ENCODE measurements around the gene SCGB1D4.

The SCGB1D4 gene

DNA sequence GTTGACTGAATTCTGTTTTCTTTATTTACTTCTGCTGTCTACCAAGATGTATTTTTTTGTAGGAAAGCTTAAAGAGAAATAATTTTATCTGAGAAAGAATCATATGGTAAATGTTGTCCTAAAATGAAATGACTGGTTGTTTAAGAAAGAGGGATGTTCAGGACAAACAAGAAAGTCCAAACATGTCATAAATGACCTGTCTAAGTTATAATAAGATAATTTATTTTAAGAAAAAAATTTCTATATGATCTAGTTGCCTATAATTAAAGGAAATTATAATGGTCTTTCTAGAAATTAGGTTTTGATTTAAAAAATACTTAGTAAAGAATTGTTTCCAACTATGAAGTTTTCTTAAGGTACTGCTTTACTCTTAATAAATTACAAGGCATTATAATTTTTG lies 18.4 kb downstream of the SCGB1D4 start:
- Histone ChIP-seq H3K9ac (ENCODE audit: low read depth in 1 of 2, low read length in 2 of 2) (no peak overlapping the region), H3K4me3 (ENCODE audit: low read depth in 1 of 2, low read length in 2 of 2) (no peak overlapping the region), H3K27me3 (ENCODE audit: control insufficient read depth in 1 of 2, insufficient read depth in 2 of 2, low read length in 2 of 2) (no peaks in the 10 kb centered on the region), H3K36me3 (ENCODE audit: control insufficient read depth in 1 of 2, insufficient read depth in 2 of 2, low read length in 2 of 2) (no peaks in the 10 kb centered on the region), H3K27ac (ENCODE audit: low read depth, low read length) (no peak overlapping the region), H3K4me1 (ENCODE audit: control insufficient read depth in 1 of 2, insufficient read depth in 2 of 2, low read length in 2 of 2) (no peaks in the 10 kb centered on the region), H3K9me3 (ENCODE audit: control insufficient read depth in 1 of 2, low read length in 2 of 2) (no peaks in the 10 kb centered on the region)

DNA sequence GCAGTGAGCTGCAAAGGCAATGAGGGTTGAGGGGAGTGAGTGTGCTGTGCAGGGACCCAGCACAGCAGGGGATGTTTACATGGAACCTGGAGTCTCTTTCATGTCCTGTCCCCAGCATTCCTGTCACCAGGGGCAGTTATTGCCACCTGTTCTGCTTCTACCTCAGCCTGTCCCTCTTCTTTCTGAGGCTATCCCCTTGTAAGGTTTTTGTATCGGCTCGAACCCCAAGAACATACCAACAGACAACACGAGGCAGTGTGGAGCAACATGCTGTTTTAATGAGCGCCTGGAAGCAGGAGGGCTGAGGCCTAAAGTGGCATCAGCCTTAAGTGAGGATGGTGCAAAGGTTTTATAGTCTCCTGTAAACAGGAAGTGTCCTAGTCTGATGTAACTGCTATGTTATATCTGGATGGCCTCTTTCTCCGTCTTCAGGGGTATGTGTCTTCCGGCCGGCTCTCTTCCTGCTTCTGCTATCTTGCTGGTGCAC lies 25.0 kb downstream of the SCGB1D4 start:
- Histone ChIP-seq H3K9me3 (ENCODE audit: control insufficient read depth in 1 of 2, low read length in 2 of 2) (no peaks in the 10 kb centered on the region), H3K36me3 (ENCODE audit: control insufficient read depth in 1 of 2, insufficient read depth in 2 of 2, low read length in 2 of 2) (no peaks in the 10 kb centered on the region), H3K27me3 (ENCODE audit: control insufficient read depth in 1 of 2, insufficient read depth in 2 of 2, low read length in 2 of 2) (no peaks in the 10 kb centered on the region), H3K9ac (ENCODE audit: low read depth in 1 of 2, low read length in 2 of 2) (no peak overlapping the region), H3K27ac (ENCODE audit: low read depth, low read length) (no peak overlapping the region), H3K4me1 (ENCODE audit: control insufficient read depth in 1 of 2, insufficient read depth in 2 of 2, low read length in 2 of 2) (no peaks in the 10 kb centered on the region), H3K4me3 (ENCODE audit: low read depth in 1 of 2, low read length in 2 of 2) (no peak overlapping the region)

DNA sequence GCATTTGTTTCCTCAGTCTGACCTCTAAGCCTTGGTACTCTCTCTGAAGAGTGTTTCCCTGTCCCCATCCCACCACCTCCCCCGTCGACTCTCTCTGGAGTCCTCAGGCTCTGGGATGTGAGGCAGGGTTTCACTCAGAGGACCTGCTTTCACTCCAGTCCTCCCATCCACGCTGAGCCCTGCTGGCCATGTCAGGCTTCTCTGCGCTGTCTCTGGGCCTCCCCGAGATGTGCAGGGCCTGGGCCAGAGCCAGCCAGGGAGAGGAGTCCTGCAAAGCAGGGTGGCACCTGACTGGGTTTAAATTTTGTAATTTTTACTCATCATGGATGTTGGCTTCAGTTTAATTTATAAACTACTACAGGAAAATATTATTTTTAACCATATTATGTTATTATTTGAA lies 25.6 kb downstream of the SCGB1D4 start:
- H3K4me3 ChIP-seq (ENCODE audit: low read depth in 1 of 2, low read length in 2 of 2), result no peak overlapping the region
- H3K36me3 ChIP-seq (ENCODE audit: control insufficient read depth in 1 of 2, insufficient read depth in 2 of 2, low read length in 2 of 2), result no peaks in the 10 kb centered on the region
- H3K9ac ChIP-seq (ENCODE audit: low read depth in 1 of 2, low read length in 2 of 2), result no peak overlapping the region
- no peak overlapping the region for H3K27ac ChIP-seq (ENCODE audit: low read depth, low read length)
- no peaks in the 10 kb centered on the region for H3K4me1 ChIP-seq (ENCODE audit: control insufficient read depth in 1 of 2, insufficient read depth in 2 of 2, low read length in 2 of 2)
- H3K27me3 ChIP-seq (ENCODE audit: control insufficient read depth in 1 of 2, insufficient read depth in 2 of 2, low read length in 2 of 2), result no peaks in the 10 kb centered on the region
- H3K9me3 ChIP-seq (ENCODE audit: control insufficient read depth in 1 of 2, low read length in 2 of 2), result no peaks in the 10 kb centered on the region

DNA sequence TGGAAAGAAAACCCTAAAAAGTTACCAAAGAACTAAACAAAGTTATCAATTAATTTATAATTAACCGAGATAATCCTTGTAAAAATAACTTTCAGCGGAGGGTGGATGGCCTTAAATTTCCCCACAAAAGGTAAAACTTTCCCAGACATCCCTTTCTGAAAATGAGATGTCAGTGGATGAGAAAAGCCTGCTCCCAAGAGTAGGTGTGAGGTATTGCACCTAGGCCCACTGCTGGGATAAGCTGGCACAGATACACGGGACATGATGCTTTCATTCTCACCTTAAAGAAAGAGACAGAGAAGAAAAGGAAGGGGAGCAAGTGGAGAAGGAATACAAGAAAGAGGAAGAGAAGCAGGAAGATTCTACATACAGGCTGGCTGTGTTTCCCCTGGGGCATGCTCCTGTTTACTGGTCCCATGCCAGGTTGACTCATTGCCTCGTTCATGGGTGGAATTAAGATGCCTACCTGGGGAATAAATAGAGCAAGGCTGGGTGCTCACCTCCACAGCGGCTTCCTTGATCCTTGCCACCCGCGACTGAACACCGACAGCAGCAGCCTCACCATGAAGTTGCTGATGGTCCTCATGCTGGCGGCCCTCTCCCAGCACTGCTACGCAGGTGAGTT lies 29.1 kb downstream of the SCGB1D4 start, which contains the start of gene SCGB2A2:
Gene SCGB2A2, plus strand, starts transcription at position 505 of the 625 bp plus-strand sequence. Its CDS starts 59 bp downstream, at position 564.
- Histone ChIP-seq H3K36me3 (ENCODE audit: control insufficient read depth in 1 of 2, insufficient read depth in 2 of 2, low read length in 2 of 2) (no peaks in the 10 kb centered on the region), H3K27ac (ENCODE audit: low read depth, low read length) (no peak within 1 kb of the TSS), H3K9me3 (ENCODE audit: control insufficient read depth in 1 of 2, low read length in 2 of 2) (no peaks in the 10 kb centered on the region), H3K27me3 (ENCODE audit: control insufficient read depth in 1 of 2, insufficient read depth in 2 of 2, low read length in 2 of 2) (peaks cover 4% of the 10 kb centered on the region in 2 donors), H3K4me3 (ENCODE audit: low read depth in 1 of 2, low read length in 2 of 2) (no peak within 1 kb of the TSS), H3K4me1 (ENCODE audit: control insufficient read depth in 1 of 2, insufficient read depth in 2 of 2, low read length in 2 of 2) (no peaks in the 10 kb centered on the region), H3K9ac (ENCODE audit: low read depth in 1 of 2, low read length in 2 of 2) (no peak within 1 kb of the TSS)

- H3K27me3 ChIP-seq (ENCODE audit: control insufficient read depth in 1 of 2, insufficient read depth in 2 of 2, low read length in 2 of 2), result peaks cover 4% of the 10 kb centered on the region in 2 donors
- H3K4me1 ChIP-seq (ENCODE audit: control insufficient read depth in 1 of 2, insufficient read depth in 2 of 2, low read length in 2 of 2), result no peaks in the 10 kb centered on the region
- H3K4me3 ChIP-seq (ENCODE audit: low read depth in 1 of 2, low read length in 2 of 2), result no peak overlapping the region
- H3K36me3 ChIP-seq (ENCODE audit: control insufficient read depth in 1 of 2, insufficient read depth in 2 of 2, low read length in 2 of 2), result no peaks in the 10 kb centered on the region
- no peak overlapping the region for H3K27ac ChIP-seq (ENCODE audit: low read depth, low read length)
- no peaks in the 10 kb centered on the region for H3K9me3 ChIP-seq (ENCODE audit: control insufficient read depth in 1 of 2, low read length in 2 of 2)
- H3K9ac ChIP-seq (ENCODE audit: low read depth in 1 of 2, low read length in 2 of 2), result no peak overlapping the region
These were observed 31.3 kb downstream of the SCGB1D4 start for GRCh38 chr11:62267576-62267975.

- H3K27ac ChIP-seq (ENCODE audit: low read depth, low read length), result no peak overlapping the region
- no peaks in the 10 kb centered on the region for H3K4me1 ChIP-seq (ENCODE audit: control insufficient read depth in 1 of 2, insufficient read depth in 2 of 2, low read length in 2 of 2)
These were observed 31.8 kb downstream of the SCGB1D4 start for GRCh38 chr11:62267050-62267449.

GRCh38 chr11:62266558-62266957 lies 32.3 kb downstream of the SCGB1D4 start:
- no peak overlapping the region for H3K27ac ChIP-seq (ENCODE audit: low read depth, low read length)
- H3K36me3 ChIP-seq (ENCODE audit: control insufficient read depth in 1 of 2, insufficient read depth in 2 of 2, low read length in 2 of 2), result no peaks in the 10 kb centered on the region
- no peak overlapping the region for H3K4me3 ChIP-seq (ENCODE audit: low read depth in 1 of 2, low read length in 2 of 2)

More at GRCh38 chr11:62267050-62267449, 31.8 kb downstream of the SCGB1D4 start:
- Histone ChIP-seq H3K4me3 (ENCODE audit: low read depth in 1 of 2, low read length in 2 of 2) (no peak overlapping the region), H3K9me3 (ENCODE audit: control insufficient read depth in 1 of 2, low read length in 2 of 2) (no peaks in the 10 kb centered on the region), H3K9ac (ENCODE audit: low read depth in 1 of 2, low read length in 2 of 2) (no peak overlapping the region), H3K36me3 (ENCODE audit: control insufficient read depth in 1 of 2, insufficient read depth in 2 of 2, low read length in 2 of 2) (no peaks in the 10 kb centered on the region), H3K27me3 (ENCODE audit: control insufficient read depth in 1 of 2, insufficient read depth in 2 of 2, low read length in 2 of 2) (peaks cover 4% of the 10 kb centered on the region in 2 donors)

GRCh38 chr11:62264004-62264403 lies 34.9 kb downstream of the SCGB1D4 start:
- Histone ChIP-seq H3K4me3 (ENCODE audit: low read depth in 1 of 2, low read length in 2 of 2) (no peak overlapping the region), H3K9ac (ENCODE audit: low read depth in 1 of 2, low read length in 2 of 2) (no peak overlapping the region), H3K9me3 (ENCODE audit: control insufficient read depth in 1 of 2, low read length in 2 of 2) (no peaks in the 10 kb centered on the region), H3K27me3 (ENCODE audit: control insufficient read depth in 1 of 2, insufficient read depth in 2 of 2, low read length in 2 of 2) (peaks cover 4% of the 10 kb centered on the region in 2 donors), H3K27ac (ENCODE audit: low read depth, low read length) (no peak overlapping the region), H3K4me1 (ENCODE audit: control insufficient read depth in 1 of 2, insufficient read depth in 2 of 2, low read length in 2 of 2) (no peaks in the 10 kb centered on the region), H3K36me3 (ENCODE audit: control insufficient read depth in 1 of 2, insufficient read depth in 2 of 2, low read length in 2 of 2) (no peaks in the 10 kb centered on the region)

More at GRCh38 chr11:62266558-62266957, 32.3 kb downstream of the SCGB1D4 start:
- Histone ChIP-seq H3K9me3 (ENCODE audit: control insufficient read depth in 1 of 2, low read length in 2 of 2) (no peaks in the 10 kb centered on the region), H3K27me3 (ENCODE audit: control insufficient read depth in 1 of 2, insufficient read depth in 2 of 2, low read length in 2 of 2) (peaks cover 4% of the 10 kb centered on the region in 2 donors), H3K9ac (ENCODE audit: low read depth in 1 of 2, low read length in 2 of 2) (no peak overlapping the region), H3K4me1 (ENCODE audit: control insufficient read depth in 1 of 2, insufficient read depth in 2 of 2, low read length in 2 of 2) (no peaks in the 10 kb centered on the region)

DNA sequence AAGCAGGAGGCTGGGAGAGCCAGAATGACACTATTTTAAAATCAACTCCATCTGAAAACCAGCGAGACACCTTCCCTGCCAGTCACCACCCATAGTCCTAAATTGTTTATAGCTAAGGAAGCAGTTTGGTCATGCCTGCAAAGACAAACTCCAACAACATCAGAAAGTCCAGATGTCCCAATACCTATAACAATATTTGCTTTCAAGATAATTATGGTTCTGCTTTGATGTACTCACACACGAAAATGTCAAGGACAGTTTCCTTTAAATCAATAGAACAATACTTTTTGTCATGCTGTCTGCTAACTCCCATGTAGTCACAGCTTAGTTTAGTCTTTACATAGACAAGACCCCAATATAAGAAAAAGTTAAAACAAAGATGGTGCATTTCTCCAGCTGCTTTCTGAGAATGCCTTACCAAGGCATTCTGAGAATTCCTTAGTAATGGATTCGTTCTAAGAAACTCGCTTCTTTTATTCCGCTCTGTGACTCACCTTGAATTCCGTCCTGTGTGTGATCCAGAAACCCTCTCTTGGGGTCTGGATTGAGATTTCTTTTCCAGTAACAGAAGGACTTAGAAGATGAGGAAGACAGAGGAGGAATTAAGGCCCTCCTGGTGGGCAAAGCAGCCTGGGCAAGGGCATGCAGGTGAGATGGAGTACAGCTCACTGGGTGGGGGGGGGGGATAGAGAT lies 38.5 kb downstream of the SCGB1D4 start:
- Histone ChIP-seq H3K36me3 (ENCODE audit: control insufficient read depth in 1 of 2, insufficient read depth in 2 of 2, low read length in 2 of 2) (no peaks in the 10 kb centered on the region), H3K27ac (ENCODE audit: low read depth, low read length) (no peak overlapping the region), H3K4me3 (ENCODE audit: low read depth in 1 of 2, low read length in 2 of 2) (no peak overlapping the region)

GRCh38 chr11:62256281-62256680 lies 42.6 kb downstream of the SCGB1D4 start:
- Histone ChIP-seq H3K4me1 (ENCODE audit: control insufficient read depth in 1 of 2, insufficient read depth in 2 of 2, low read length in 2 of 2) (no peaks in the 10 kb centered on the region), H3K27ac (ENCODE audit: low read depth, low read length) (no peak overlapping the region), H3K9ac (ENCODE audit: low read depth in 1 of 2, low read length in 2 of 2) (no peak overlapping the region)

More for the DNA sequence above, 38.5 kb downstream of the SCGB1D4 start:
- Histone ChIP-seq H3K9me3 (ENCODE audit: control insufficient read depth in 1 of 2, low read length in 2 of 2) (no peaks in the 10 kb centered on the region), H3K4me1 (ENCODE audit: control insufficient read depth in 1 of 2, insufficient read depth in 2 of 2, low read length in 2 of 2) (no peaks in the 10 kb centered on the region), H3K9ac (ENCODE audit: low read depth in 1 of 2, low read length in 2 of 2) (no peak overlapping the region), H3K27me3 (ENCODE audit: control insufficient read depth in 1 of 2, insufficient read depth in 2 of 2, low read length in 2 of 2) (no peaks in the 10 kb centered on the region)

More at GRCh38 chr11:62256281-62256680, 42.6 kb downstream of the SCGB1D4 start:
- Histone ChIP-seq H3K4me3 (ENCODE audit: low read depth in 1 of 2, low read length in 2 of 2) (no peak overlapping the region), H3K9me3 (ENCODE audit: control insufficient read depth in 1 of 2, low read length in 2 of 2) (peaks cover 14 to 21% of the 10 kb centered on the region in 2 donors), H3K36me3 (ENCODE audit: control insufficient read depth in 1 of 2, insufficient read depth in 2 of 2, low read length in 2 of 2) (no peaks in the 10 kb centered on the region), H3K27me3 (ENCODE audit: control insufficient read depth in 1 of 2, insufficient read depth in 2 of 2, low read length in 2 of 2) (no peaks in the 10 kb centered on the region)

All from duodenal mucosa (tissue), 2 donors.